ENCODE results near the gene CPNE6.

GRCh38 chr14:24057271-24057670 lies 14.1 kb upstream of the CPNE6 start:
- no peak for TF ChIP-seq SUZ12 (IDR thresholded peaks at IDR 0.05; ENCODE audit: extremely low read depth, insufficient read depth, insufficient read length)
- TF ChIP-seq YY1 (IDR thresholded peaks at IDR 0.05; ENCODE audit: insufficient read depth, insufficient read length): no peak
- TF ChIP-seq ZNF274 (IDR thresholded peaks at IDR 0.05; ENCODE audit: low read depth, low read length): no peak

All from NT2/D1 (cell line).